ENCODE results near the gene STARD8. TPM values are rescaled to one million over a fixed set of nuclear protein-coding genes. Genes with fewer than 3 reads are reported as not detected.

The STARD8 gene
- polyA plus RNA-seq, 1 donor from 2014 or later: 0.09 TPM

DNA sequence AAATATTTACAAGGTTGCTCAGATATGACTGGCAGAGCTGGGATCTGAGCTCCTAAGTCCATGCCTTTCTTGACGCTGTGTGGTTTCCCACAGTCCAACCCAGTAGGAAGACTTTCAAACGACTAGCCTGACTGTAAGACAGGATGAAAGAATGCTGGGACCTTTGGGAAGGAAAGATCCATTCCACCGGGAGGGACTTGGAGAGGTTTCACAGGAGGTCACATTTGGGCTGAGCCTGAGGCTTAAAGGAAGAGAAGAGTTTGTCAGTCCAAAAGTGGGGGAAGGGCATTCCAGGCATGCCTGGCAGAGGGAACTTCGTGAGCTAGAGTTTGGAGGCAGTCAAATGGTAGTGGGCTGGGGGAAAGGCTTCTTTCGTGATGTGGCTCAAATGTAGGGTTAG, 1.5 kb downstream of the STARD8 start:
- H3F3A ChIP-seq (ENCODE audit: insufficient read depth, low read length, poor library complexity, severe bottlenecking): no peaks in the 10 kb centered on the region
- no peak overlapping the region for H2AFZ ChIP-seq (ENCODE audit: low read depth, low read length)
- H3K4me3 ChIP-seq (ENCODE audit: low read length): no peak overlapping the region
- H4K20me1 ChIP-seq (ENCODE audit: insufficient read depth): no peaks in the 10 kb centered on the region
- no peak overlapping the region for H3K27ac ChIP-seq (ENCODE audit: low read length)
- TF ChIP-seq REST (IDR thresholded peaks at IDR 0.05; ENCODE audit: borderline replicate concordance) (no peak), SMC3 (conservative IDR thresholded peaks at IDR 0.05; ENCODE audit: poor library complexity) (no peak), EZH2 (IDR thresholded peaks at IDR 0.05; ENCODE audit: borderline replicate concordance, insufficient read depth, low read length, poor library complexity, severe bottlenecking) (no peak), TAF1 (IDR thresholded peaks at IDR 0.05; ENCODE audit: low read depth) (no peak), CTCF (IDR thresholded peaks at IDR 0.05; ENCODE audit: poor library complexity, severe bottlenecking) (no peak), EP300 (conservative IDR thresholded peaks at IDR 0.05; ENCODE audit: poor library complexity, severe bottlenecking) (no peak), POLR2AphosphoS5 (IDR thresholded peaks at IDR 0.05) (no peak), RAD21 (conservative IDR thresholded peaks at IDR 0.05) (no peak), MXI1 (conservative IDR thresholded peaks at IDR 0.05; ENCODE audit: poor library complexity, severe bottlenecking) (no peak)
- H3K27me3 ChIP-seq (ENCODE audit: insufficient read depth, low read depth, low read length): peaks cover 4% of the 10 kb centered on the region
- H3K36me3 ChIP-seq (ENCODE audit: insufficient read depth, low read length): no peaks in the 10 kb centered on the region
- H3K9ac ChIP-seq (ENCODE audit: low read length): no peak overlapping the region
- no peak overlapping the region for H3K4me2 ChIP-seq (ENCODE audit: low read length)
- H3K9me3 ChIP-seq (ENCODE audit: low read length): no peaks in the 10 kb centered on the region
- no peaks in the 10 kb centered on the region for H3K9me2 ChIP-seq (ENCODE audit: insufficient read depth, low read length)
- H3K79me2 ChIP-seq (replicated peaks; ENCODE audit: insufficient read depth, low read length): no peaks in the 10 kb centered on the region

- H2AFZ ChIP-seq (ENCODE audit: low read depth, low read length): no peak overlapping the region
- no peak for TF ChIP-seq CTCF (IDR thresholded peaks at IDR 0.05; ENCODE audit: poor library complexity, severe bottlenecking)
- TF ChIP-seq REST (IDR thresholded peaks at IDR 0.05; ENCODE audit: borderline replicate concordance): no peak
- TF ChIP-seq EZH2 (IDR thresholded peaks at IDR 0.05; ENCODE audit: borderline replicate concordance, insufficient read depth, low read length, poor library complexity, severe bottlenecking): no peak
- no peak for TF ChIP-seq RAD21 (conservative IDR thresholded peaks at IDR 0.05)
- TF ChIP-seq TAF1 (IDR thresholded peaks at IDR 0.05; ENCODE audit: low read depth): no peak
- no peak for TF ChIP-seq POLR2AphosphoS5 (IDR thresholded peaks at IDR 0.05)
- TF ChIP-seq EP300 (conservative IDR thresholded peaks at IDR 0.05; ENCODE audit: poor library complexity, severe bottlenecking): no peak
- TF ChIP-seq SMC3 (conservative IDR thresholded peaks at IDR 0.05; ENCODE audit: poor library complexity): no peak
- TF ChIP-seq MXI1 (conservative IDR thresholded peaks at IDR 0.05; ENCODE audit: poor library complexity, severe bottlenecking): no peak
- H3K27me3 ChIP-seq (ENCODE audit: insufficient read depth, low read depth, low read length): peaks cover 4% of the 10 kb centered on the region
- no peaks in the 10 kb centered on the region for H3F3A ChIP-seq (ENCODE audit: insufficient read depth, low read length, poor library complexity, severe bottlenecking)
- no peaks in the 10 kb centered on the region for H3K9me2 ChIP-seq (ENCODE audit: insufficient read depth, low read length)
- H3K27ac ChIP-seq (ENCODE audit: low read length): no peak overlapping the region
- H3K9ac ChIP-seq (ENCODE audit: low read length): no peak overlapping the region
- no peaks in the 10 kb centered on the region for H3K79me2 ChIP-seq (replicated peaks; ENCODE audit: insufficient read depth, low read length)
- no peaks in the 10 kb centered on the region for H3K9me3 ChIP-seq (ENCODE audit: low read length)
- H4K20me1 ChIP-seq (ENCODE audit: insufficient read depth): no peaks in the 10 kb centered on the region
- H3K4me2 ChIP-seq (ENCODE audit: low read length): no peak overlapping the region
- H3K36me3 ChIP-seq (ENCODE audit: insufficient read depth, low read length): no peaks in the 10 kb centered on the region
- H3K4me3 ChIP-seq (ENCODE audit: low read length): no peak overlapping the region
These were observed 3.0 kb downstream of the STARD8 start for GRCh38 chrX:68650491-68650890.
